Muscle of back (tissue), 13 donors: Measurements from ENCODE around the gene LRRC8A. TPM values are rescaled to one million over a fixed set of nuclear protein-coding genes. Genes with fewer than 3 reads are reported as not detected.
"Not testable (repeated sequence)": the region's sequence is repeated elsewhere in the genome, so short reads cannot be mapped to it uniquely, and the experiment has no call there.

ENCODE experiments used
- DNase-seq, 3 donors: peaks; one replicate each; pipeline versions ENCODE4 v3.0.0 to v3.0.0-alpha.2; 2013
- long read RNA-seq, 9 donors: transcript quantifications; one replicate each; lab custom pipeline, GENCODE V29; 2026
- polyA plus RNA-seq, 10 donors: library from polyadenylated mRNA; unstranded; fragments of 120-200 nt; gene quantifications; one replicate each; pipeline ENCODE4 v1.2.1, GENCODE V29; 2013; ENCODE audit not compliant: insufficient read length in 10 of 10

Gene LRRC8A
- 10 to 100 TPM; 15.8 to 24.1 (median 20.4) TPM for polyA plus RNA-seq
- long read RNA-seq, donor 1, full-length matches to known transcripts = 3 of 10 reads
- long read RNA-seq, donor 1, partial matches to known transcripts = 7 of 10 reads
- long read RNA-seq, donor 1, other reads (novel, unspliced or antisense) = 0 of 10 reads
- long read RNA-seq, donor 2, full-length matches to known transcripts = 1 of 1 reads
- long read RNA-seq, donor 2, partial matches to known transcripts = 0 of 1 reads
- long read RNA-seq, donor 2, other reads (novel, unspliced or antisense) = 0 of 1 reads
- long read RNA-seq, donor 3 = 0 reads
- long read RNA-seq, donor 4, full-length matches to known transcripts = 3 of 21 reads
- long read RNA-seq, donor 4, partial matches to known transcripts = 18 of 21 reads
- long read RNA-seq, donor 4, other reads (novel, unspliced or antisense) = 0 of 21 reads
- long read RNA-seq, donor 5, partial matches to known transcripts = 13 of 13 reads
- long read RNA-seq, donor 5, other reads (novel, unspliced or antisense) = 0 of 13 reads
- long read RNA-seq, donor 6, full-length matches to known transcripts = 2 of 24 reads
- long read RNA-seq, donor 6, partial matches to known transcripts = 22 of 24 reads
- long read RNA-seq, donor 6, other reads (novel, unspliced or antisense) = 0 of 24 reads
- long read RNA-seq, donor 7, full-length matches to known transcripts = 3 of 8 reads
- long read RNA-seq, donor 7, partial matches to known transcripts = 5 of 8 reads
- long read RNA-seq, donor 7, other reads (novel, unspliced or antisense) = 0 of 8 reads
- long read RNA-seq, donor 8, full-length matches to known transcripts = 3 of 3 reads
- long read RNA-seq, donor 8, partial matches to known transcripts = 0 of 3 reads
- long read RNA-seq, donor 8, other reads (novel, unspliced or antisense) = 0 of 3 reads
- long read RNA-seq, donor 9 = 0 reads

DNA sequence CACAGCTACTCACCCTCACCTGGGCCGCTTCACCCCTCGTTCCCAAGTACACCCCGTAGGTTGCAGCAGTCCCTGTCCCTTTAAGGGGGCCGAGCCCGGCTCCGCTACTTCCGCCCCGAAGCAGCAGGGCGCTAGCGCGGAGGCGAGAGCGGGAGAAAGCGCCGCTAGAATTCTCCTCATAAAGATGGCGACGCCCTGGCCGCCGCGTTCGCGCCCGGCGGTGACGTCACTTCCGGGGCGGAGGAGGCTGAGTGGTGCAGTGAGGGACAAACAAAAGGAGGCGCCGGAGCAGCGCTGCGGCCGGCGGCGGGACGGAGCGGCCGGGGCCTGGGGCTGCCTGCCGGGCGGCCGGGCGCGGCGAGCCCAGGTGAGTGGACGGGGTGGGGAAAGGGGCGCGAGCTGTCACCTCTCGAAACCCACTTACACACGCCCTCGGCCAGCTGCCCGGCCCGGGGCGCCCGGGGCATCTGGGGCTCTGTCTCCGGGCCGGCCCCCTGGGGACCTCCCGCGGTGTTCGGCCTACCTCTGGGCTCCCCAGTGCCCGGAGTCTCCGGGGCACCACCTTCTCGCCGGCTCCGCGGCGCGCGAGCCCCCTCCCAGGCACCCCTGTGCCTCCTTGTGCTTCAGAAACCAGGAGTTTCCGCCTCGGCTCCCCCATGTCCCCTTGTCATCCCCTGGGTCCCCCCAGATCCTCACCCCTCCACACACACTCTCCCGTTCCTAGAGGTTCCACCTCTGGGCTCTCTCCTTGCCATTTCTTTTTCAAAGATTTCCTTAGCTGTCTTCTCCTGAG lies at the start of gene LRRC8A, which contains the start of gene KYAT1:
Gene LRRC8A (plus strand): TSS at position 250 of the 793 bp plus-strand sequence. CDS start 25,032 bp downstream, outside the sequence.
Gene KYAT1 (minus strand): TSS at position 67 of the 793 bp plus-strand sequence. CDS start 36,545 bp downstream, outside the sequence.
- peak; percentile 97 to 99 (median 99) for DNase-seq

GRCh38 chr9:128833696-128834095 lies 48.2 kb upstream of the LRRC8A start:
- DNase-seq = no peak

- no peak for DNase-seq
Observed at GRCh38 chr9:128835246-128836210, 46.4 kb upstream of the LRRC8A start.

DNA sequence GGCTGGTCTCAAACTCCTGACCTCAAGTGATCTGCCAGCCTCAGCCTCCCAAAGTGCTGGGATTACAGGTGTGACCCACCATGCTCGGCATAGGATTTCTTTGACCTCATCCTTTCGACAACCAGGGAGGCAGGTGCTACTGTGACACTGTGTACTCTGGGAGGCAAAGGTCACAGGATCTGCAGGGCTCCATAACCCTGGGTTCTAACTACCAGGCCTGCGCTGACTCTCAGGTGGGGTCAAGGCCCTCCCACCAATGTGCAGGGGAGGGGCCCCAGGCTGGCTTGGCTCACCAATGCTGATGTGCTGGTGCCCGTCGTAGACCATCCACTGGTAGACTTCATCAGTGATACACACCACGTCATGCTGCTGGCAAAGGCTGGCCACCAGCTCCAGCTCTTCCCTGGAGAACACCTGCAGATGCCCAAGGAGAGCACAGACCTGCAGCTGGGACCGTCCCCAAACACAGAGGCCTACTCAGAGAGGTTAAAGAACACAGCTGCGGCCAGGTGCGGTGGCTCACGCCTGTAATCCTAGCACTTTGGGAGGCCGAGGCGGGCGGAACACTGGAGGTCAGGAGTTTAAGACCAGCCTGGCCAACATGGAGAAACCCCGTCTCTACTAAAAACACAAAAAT lies 45.3 kb upstream of the LRRC8A start:
- DNase-seq = no peak

DNA sequence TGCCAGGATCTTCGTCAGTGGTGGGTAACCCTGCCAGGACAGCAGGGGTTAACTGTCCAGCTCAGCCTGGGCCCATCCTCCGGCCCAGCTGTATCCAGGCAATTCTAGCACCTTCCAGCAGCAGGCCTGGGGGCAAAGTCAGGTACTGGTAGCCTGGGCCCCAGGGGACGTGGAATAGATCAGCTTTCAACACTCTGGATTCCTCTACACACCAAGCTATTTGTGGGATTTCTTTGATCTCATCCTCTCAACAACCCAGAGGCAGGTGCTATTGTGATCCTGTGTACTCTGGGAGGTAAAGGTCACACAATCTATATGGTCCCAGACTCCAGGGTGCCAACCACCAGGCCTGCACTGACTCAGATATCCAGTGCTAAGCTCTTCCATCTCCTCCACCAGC lies 43.6 kb upstream of the LRRC8A start:
- no peak for DNase-seq

GRCh38 chr9:128840524-128840923 lies 41.4 kb upstream of the LRRC8A start:
- DNase-seq = no peak

DNA sequence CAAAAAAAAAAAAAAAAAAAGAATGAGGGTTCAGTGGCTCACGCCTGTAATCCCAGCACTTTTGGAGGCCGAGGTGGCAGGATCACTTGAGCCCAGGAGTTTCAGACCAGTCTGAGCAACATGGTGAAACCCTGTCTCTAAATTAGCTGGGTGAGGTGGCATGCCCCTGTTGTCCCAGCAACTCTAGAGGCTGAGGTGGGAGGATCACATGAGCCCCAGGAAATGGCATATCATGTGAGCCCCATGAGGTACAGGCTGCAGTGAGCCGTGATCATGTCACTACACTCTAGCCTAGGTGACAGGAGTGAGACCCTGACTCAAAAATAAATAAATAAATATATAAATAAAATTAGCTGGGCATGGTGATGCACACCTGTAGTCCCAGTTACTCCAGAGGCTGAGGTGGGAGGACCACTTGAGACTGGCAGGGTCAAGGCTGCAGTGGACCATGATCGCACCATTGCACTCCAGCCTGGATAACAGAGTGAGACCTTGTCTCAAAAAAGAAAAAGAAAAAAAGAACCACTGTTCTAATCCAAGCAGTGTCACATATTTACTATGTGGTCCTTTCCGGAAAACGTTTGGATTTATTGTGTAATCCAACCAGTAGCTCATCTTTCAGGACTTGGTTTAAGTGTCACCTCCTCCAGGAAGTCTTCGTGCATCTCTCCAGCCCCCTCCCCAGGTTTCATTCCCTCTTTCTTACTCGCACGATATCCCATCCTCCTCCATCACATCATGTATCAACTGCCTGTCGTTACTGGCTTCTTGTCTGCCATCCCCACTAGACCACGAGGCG lies 40.0 kb upstream of the LRRC8A start:
- DNase-seq = no peak

DNA sequence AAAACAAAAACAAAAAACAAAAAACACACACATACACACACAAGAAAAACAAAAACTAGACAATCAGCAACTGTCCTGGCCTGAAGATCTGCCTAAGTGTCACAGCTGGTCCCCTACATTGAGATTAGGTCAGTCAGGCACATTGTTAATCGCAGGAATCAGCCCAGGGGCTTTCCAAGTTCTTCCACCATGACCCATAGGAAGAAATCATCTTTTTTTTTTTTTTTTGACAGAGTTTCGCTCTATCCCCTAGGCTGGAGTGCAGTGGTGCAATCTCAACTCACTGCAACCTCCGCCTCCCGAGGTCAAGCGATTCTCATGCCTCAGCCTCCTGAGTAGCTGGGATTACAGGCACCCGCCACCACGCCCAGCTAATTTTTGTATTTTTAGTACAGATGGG lies 38.8 kb upstream of the LRRC8A start:
- DNase-seq = not testable (repeated sequence)

DNA sequence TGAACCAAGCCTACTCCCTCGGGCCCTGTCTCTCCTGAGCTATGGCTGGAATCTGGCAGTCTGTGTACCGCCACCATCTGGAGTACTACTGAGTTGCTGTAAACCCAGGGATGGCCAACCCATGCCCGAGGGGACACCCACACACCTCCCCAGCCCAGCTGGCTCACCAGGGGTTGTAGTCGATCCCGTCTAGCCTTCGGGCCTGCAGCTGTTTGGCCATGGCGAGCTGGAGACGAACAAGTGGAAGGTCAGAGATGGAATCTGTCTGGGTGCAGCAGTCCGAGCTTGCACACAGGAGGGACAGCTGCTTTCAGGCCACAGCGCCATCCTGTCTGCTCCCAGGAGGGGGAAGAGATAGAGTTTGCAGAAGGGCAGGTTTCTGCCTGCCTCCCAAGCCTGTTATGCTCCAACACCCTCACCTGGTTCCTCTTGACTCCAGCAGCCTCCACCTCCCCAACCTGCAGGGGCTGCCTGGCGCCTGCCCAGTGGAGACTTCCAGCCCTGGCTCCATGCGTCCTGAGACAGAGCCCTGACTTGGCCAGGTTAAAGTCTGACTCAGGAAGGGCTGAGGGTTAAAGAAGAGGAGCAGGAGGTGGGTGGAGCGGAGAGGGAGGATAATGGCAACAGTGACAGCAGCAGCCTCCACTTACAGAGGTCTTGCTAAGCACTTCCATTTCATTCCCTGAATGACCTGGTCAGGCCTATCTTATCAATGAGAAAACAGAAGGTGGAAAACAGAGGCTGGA lies 36.6 kb upstream of the LRRC8A start:
- DNase-seq = peak in 1 of 3 donors; percentile 32

- DNase-seq = no peak
Observed at GRCh38 chr9:128846680-128847030, 35.3 kb upstream of the LRRC8A start.

DNA sequence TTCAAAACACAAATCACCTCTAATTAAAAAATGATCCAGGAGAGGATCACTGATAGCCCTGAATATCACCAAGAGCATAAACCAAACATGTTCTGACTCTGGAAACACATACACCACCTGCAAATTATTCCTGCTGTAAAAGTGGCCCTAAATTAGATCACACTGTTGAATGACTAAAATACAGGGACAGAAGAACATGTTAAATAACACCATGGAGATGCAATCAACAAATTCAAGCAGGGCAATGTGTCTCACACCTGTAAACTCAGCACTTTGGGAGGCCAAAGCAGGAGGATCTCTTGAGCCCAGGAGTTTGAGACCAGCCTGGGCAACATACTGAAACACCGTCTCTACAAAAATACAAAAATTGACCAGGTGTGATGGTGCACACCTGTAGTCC lies 34.1 kb upstream of the LRRC8A start:
- DNase-seq = no peak

GRCh38 chr9:128851024-128851423 lies 30.9 kb upstream of the LRRC8A start:
- not testable (repeated sequence) for DNase-seq

GRCh38 chr9:128851779-128852600 lies 29.9 kb upstream of the LRRC8A start:
- peak in 2 of 3 donors; percentile 22 to 30 for DNase-seq

DNA sequence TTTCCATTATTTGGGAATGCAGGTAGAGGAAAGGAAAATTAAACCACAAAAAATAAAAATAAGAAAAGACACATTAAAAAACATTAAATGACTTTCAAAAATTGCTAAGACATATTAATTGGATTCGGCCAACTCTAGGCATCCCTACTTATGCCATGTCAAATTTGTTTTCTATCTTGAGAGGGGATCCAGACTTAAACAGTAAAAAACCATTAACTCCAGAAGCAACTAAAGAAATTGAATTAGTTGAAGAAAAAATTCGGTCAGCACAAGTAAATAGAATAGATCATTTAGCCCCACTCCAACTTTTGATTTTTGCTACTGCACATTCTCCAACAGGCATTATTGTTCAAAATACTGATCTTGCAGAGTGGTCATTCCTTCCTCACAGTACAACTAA lies 29.3 kb upstream of the LRRC8A start:
- not testable (repeated sequence) for DNase-seq

DNA sequence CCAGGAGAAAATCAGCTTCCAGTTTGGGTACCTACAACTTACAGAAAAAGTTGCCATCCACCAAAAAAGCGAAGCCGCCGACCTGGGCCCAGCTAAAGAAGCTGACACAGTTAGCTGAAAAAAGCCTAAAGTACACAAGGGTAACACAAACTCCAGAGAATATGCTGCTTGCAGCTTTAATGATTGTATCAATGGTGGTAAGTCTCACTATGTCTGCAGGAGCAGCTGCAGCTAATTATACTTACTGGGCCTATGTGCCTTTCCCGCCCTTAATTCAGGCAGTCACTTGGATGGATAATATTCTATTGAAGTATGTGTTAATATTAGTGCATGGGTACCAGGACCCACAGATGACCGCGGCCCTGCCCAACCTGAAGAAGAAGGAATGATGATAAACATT lies 27.5 kb upstream of the LRRC8A start:
- DNase-seq = not testable (repeated sequence)

DNA sequence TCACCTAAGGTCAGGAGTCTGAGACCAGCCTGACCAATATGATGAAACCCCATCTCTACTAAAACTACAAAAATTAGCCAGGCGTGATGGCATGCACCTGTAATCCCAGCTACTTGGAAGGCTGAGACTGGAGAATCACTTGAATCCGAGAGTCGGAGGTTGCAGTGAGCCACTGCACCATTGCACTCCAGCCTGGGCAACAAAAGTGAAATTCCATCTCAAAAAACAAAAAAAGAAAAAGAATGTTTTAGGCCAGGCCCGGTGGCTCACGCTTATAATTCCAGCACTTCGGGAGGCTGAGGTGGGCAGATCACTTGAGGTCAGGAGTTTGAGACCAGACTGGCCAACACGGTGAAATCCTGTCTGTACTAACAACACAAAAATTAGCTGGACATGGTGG lies 23.5 kb upstream of the LRRC8A start:
- not testable (repeated sequence) for DNase-seq

- no peak for DNase-seq
Observed at GRCh38 chr9:128860937-128861336, 21.0 kb upstream of the LRRC8A start.
